Right cardiac atrium (tissue), 5 donors: ENCODE measurements around the gene AARS1. TPM values are rescaled to one million over a fixed set of nuclear protein-coding genes. Genes with fewer than 3 reads are reported as not detected.
"Not testable (repeated sequence)": the region's sequence is repeated elsewhere in the genome, so short reads cannot be mapped to it uniquely, and the experiment has no call there.

Experiments
- ATAC-seq, 2 donors: fragments of 200-7000 bp; cut with Tn5 transposase; one replicate each; pipeline versions ENCODE4 v1.8.0 to v1.9.1; 2020; ENCODE audit warnings: moderate library complexity in 2 of 2, mild to moderate bottlenecking in 1 of 2
- DNase-seq, 3 donors: peaks; one replicate each; pipeline ENCODE4 v3.0.0-alpha.2; 2020
- H3K27ac ChIP-seq: one replicate; pipeline ENCODE4 v1.5.1; 2013; ENCODE audit warnings: mild to moderate bottlenecking, low read length, control low read depth, moderate library complexity
- H3K27me3 ChIP-seq: one replicate; pipeline ENCODE4 v1.6.1; 2013; ENCODE audit not compliant: control insufficient read depth, insufficient read depth
- H3K4me1 ChIP-seq: one replicate; pipeline ENCODE4 v1.6.1; 2013; ENCODE audit warnings: low read length; ENCODE audit not compliant: control insufficient read depth, insufficient read depth
- H3K4me3 ChIP-seq: one replicate; pipeline ENCODE4 v1.5.1; 2013; ENCODE audit warnings: low read length, control low read depth
- H3K9me3 ChIP-seq: one replicate; pipeline ENCODE4 v1.6.1; 2013; ENCODE audit warnings: low read length; ENCODE audit not compliant: control insufficient read depth
- WGBS: extraction: QIAGEN DNeasy Blood & Tissue Kit; methylation state at CpG from one replicate; pipeline ENCODE4 v1.1.7; 2013; 5-methylcytosine and 5-hydroxymethylcytosine counted together
- intact Hi-C, 4 donors: fragments of 100-400 bp; cut with DNase I; formaldehyde crosslinking; loops; one replicate each; pipeline versions ENCODE4 v1.11.0 to v1.14.0; 2022 to 2023
- polyA plus RNA-seq: library from polyadenylated mRNA; stranded (reverse); fragments of 200-250 nt; gene quantifications from one replicate; pipeline ENCODE4 v1.2.3, GENCODE V29; 2013
- total RNA-seq, 4 donors: library from RNA; stranded (reverse); fragmentation: NEBNext Ultra II Directional; extraction: Animal tissue kit (Norgen Biotek cat#: 25700); gene quantifications; one replicate each; pipeline ENCODE4 v1.2.1, GENCODE V29; 2021
- donor health status: healthy with polysubstance abuse.
- donor health status: DM: no; HTN: yes; CAD: no.
- donor health status: DM: no; HTN: no; CAD: no.
- donor health status: DM: no; HTN: yes; CAD: no; lungs with severe emphysema.
- donor health status: DM: yes; HTN: yes; CAD: no.

Gene AARS1
- total and polyA plus RNA-seq, 5 donors, result 35.5 to 73.7 (median 64.8) TPM

DNA sequence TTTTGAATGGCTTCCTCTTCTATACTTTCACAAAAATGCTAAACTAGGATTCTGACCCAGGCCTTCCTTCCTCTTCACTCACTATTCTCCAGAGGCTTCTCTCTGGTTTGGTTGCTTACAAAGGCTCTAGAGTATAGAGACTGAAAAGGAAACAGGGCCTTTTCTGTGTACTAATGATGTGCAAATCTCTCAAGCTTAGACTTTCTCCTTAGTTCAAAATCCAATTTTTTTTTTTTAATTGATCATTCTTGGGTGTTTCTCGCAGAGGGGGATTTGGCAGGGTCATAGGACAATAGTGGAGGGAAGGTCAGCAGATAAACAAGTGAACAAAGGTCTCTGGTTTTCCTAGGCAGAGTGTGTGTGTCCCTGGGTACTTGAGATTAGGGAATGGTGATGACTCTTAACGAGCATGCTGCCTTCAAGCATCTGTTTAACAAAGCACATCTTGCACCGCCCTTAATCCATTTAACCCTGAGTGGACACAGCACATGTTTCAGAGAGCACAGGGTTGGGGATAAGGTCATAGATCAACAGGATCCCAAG, 65.3 kb downstream of the AARS1 start:
- H3K4me1 ChIP-seq, H3K9me3 ChIP-seq, ATAC-seq, H3K27ac ChIP-seq, H3K4me3 ChIP-seq, H3K27me3 ChIP-seq, intact Hi-C loops, DNase-seq: not testable (repeated sequence)
- WGBS, result 59% methylated on average over 1 of the region's 3 CpGs

GRCh38 chr16:70223216-70223615, 66.1 kb downstream of the AARS1 start:
- H3K27me3 ChIP-seq, H3K4me3 ChIP-seq, H3K27ac ChIP-seq, ATAC-seq, intact Hi-C loops, DNase-seq, H3K4me1 ChIP-seq, H3K9me3 ChIP-seq: not testable (repeated sequence)
- 73% methylated on average over 1 of the region's 2 CpGs for WGBS

GRCh38 chr16:70222574-70222973, 66.7 kb downstream of the AARS1 start:
- H3K27me3 ChIP-seq, intact Hi-C loops, H3K9me3 ChIP-seq, H3K4me3 ChIP-seq, H3K27ac ChIP-seq, H3K4me1 ChIP-seq, DNase-seq, ATAC-seq: not testable (repeated sequence)
- 63% methylated on average over 2 of the region's 2 CpGs for WGBS

- H3K4me3 ChIP-seq, H3K9me3 ChIP-seq, H3K4me1 ChIP-seq, intact Hi-C loops, H3K27me3 ChIP-seq, ATAC-seq, H3K27ac ChIP-seq, DNase-seq: not testable (repeated sequence)
- 91% methylated on average over 2 of the region's 2 CpGs for WGBS
Observed at GRCh38 chr16:70218586-70218985, 70.7 kb downstream of the AARS1 start.

DNA sequence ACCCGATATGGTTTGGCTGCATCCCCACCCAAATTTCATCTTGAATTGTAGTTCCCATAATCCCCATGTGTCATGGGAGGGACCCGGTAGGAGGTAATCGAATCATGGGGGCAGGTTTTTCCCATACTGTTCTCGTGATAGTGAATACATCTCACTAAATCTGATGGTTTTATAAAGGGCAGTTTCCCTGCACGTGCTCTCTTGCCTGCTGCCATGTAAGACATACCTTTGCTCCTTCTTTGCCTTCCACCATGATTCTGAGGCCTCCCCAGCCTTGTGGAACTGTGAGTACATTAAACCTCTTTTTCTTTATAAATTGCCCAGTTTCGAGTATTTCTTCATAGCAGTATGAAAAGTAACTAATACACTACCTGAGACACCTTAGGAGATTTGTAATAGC, 82.9 kb downstream of the AARS1 start:
- WGBS, result 93% methylated on average over 6 of the region's 6 CpGs
- H3K9me3 ChIP-seq, H3K4me3 ChIP-seq, H3K27ac ChIP-seq, DNase-seq, H3K4me1 ChIP-seq, H3K27me3 ChIP-seq, ATAC-seq, intact Hi-C loops: not testable (repeated sequence)

GRCh38 chr16:70204668-70205405, 84.5 kb downstream of the AARS1 start:
- intact Hi-C loops, result not testable (repeated sequence)
- WGBS, result 94% methylated on average over 40 of the region's 46 CpGs

DNA sequence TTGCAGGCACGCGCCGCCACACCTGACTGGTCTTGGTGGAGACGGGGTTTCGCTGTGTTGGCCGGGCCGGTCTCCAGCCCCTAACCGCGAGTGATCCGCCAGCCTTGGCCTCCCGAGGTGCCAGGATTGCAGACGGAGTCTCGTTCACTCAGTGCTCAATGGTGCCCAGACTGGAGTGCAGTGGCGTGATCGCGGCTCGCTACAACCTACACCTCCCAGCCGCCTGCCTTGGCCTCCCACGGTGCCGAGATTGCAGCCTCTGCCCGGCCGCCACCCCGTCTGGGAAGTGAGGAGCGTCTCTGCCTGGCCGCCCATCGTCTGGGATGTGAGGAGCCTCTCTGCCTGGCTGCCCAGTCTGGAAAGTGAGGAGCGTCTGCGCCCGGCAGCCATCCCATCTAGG, 85.3 kb downstream of the AARS1 start:
- DNase-seq, H3K9me3 ChIP-seq, intact Hi-C loops, H3K4me1 ChIP-seq, H3K27me3 ChIP-seq, H3K4me3 ChIP-seq, H3K27ac ChIP-seq, ATAC-seq: not testable (repeated sequence)
- WGBS, result 98% methylated on average over 17 of the region's 29 CpGs

More at GRCh38 chr16:70204668-70205405, 84.5 kb downstream of the AARS1 start:
- peak in 2 of 3 donors; percentile 9 to 45 for DNase-seq
- ATAC-seq, H3K9me3 ChIP-seq, H3K4me1 ChIP-seq, H3K4me3 ChIP-seq, H3K27me3 ChIP-seq, H3K27ac ChIP-seq: not testable (repeated sequence)

DNA sequence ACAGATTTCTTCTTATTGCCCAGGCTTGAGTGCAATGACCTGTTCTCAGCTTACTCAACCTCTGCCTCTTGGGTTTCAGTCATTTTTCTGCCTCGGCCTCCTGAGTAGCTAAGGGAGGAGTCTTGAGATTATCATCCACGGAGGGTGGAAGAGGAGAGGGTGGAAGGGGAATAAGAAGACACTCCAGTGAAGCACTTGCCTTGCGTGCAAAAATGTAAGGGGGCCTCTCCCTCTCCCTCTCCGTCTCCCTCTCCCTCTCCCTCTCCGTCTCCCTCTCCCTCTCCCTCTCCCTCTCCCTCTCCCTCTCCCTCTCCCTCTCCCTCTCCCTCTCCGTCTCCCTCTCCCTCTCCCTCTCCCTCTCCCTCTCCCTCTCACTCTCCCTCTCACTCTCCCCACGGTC, 85.8 kb downstream of the AARS1 start:
- not testable (repeated sequence) for ATAC-seq, H3K4me1 ChIP-seq
- 53% methylated on average over 5 of the region's 7 CpGs for WGBS

More for the DNA sequence above, 85.8 kb downstream of the AARS1 start:
- H3K9me3 ChIP-seq, intact Hi-C loops, DNase-seq, H3K27ac ChIP-seq, H3K27me3 ChIP-seq, H3K4me3 ChIP-seq: not testable (repeated sequence)

Other genes starting within 250 kb of the AARS1 start
- 10 to 100 TPM; 20.2 to 36.3 (median 26.4) TPM for gene PDPR, start 175.2 kb downstream of the AARS1 start, total RNA-seq
- 8.4 TPM for gene PDPR, start 175.2 kb downstream of the AARS1 start, polyA plus RNA-seq
- under 1 TPM in 2 of 4 donors, not detected in 2; 0.18 to 0.31 TPM for gene CLEC18C, start 115.7 kb downstream of the AARS1 start, total RNA-seq
- not detected for gene CLEC18C, start 115.7 kb downstream of the AARS1 start, polyA plus RNA-seq
- gene EXOSC6, start 37.6 kb downstream of the AARS1 start, total RNA-seq, result 10 to 100 TPM; 14.0 to 18.5 (median 16.1) TPM
- gene EXOSC6, start 37.6 kb downstream of the AARS1 start, polyA plus RNA-seq, result 8.7 TPM
- 10 to 100 TPM; 13.8 to 18.7 (median 16.0) TPM for gene DDX19B, start 9.7 kb upstream of the AARS1 start, total RNA-seq
- 13.4 TPM for gene DDX19B, start 9.7 kb upstream of the AARS1 start, polyA plus RNA-seq
- 10 to 100 TPM; 23.0 to 26.2 (median 24.2) TPM for gene DDX19A, start 57.4 kb upstream of the AARS1 start, total RNA-seq
- 18.4 TPM for gene DDX19A, start 57.4 kb upstream of the AARS1 start, polyA plus RNA-seq
- gene ST3GAL2, start 149.6 kb upstream of the AARS1 start, total RNA-seq, result 10 to 100 TPM; 15.4 to 21.3 (median 19.9) TPM
- gene ST3GAL2, start 149.6 kb upstream of the AARS1 start, polyA plus RNA-seq, result 13.3 TPM
- 10 to 100 TPM; 10.4 to 12.3 (median 11.7) TPM for gene FCSK, start 165.1 kb upstream of the AARS1 start, total RNA-seq
- gene FCSK, start 165.1 kb upstream of the AARS1 start, polyA plus RNA-seq, result 8.3 TPM
- 10 to 100 TPM; 30.7 to 40.8 (median 37.3) TPM for gene COG4, start 234.0 kb upstream of the AARS1 start, total RNA-seq
- gene COG4, start 234.0 kb upstream of the AARS1 start, polyA plus RNA-seq, result 29.2 TPM
- 100 to 1,000 TPM; 138 to 154 (median 144) TPM for gene SF3B3, start 234.3 kb upstream of the AARS1 start, total RNA-seq
- 67.5 TPM for gene SF3B3, start 234.3 kb upstream of the AARS1 start, polyA plus RNA-seq